Bronchial epithelial cell (primary cell): Measurements from ENCODE around the gene CTDSP1. TPM values are rescaled to one million over a fixed set of nuclear protein-coding genes. Genes with fewer than 3 reads are reported as not detected.

Experiments used
- DNase-seq: peaks from one replicate; pipeline ENCODE4 v3.0.0-alpha.2; 2010; ENCODE audit warnings: low read depth
- FAIRE-seq: peaks from 2 replicates; lab custom pipeline; 2011; peaks lifted over from hg19 to GRCh38; lab: Jason Lieb, UNC
- H3K27me3 ChIP-seq: 2 replicates; pipeline ENCODE4 v1.5.1; 2011; ENCODE audit warnings: low read length; ENCODE audit not compliant: control insufficient read depth, insufficient read depth
- H3K36me3 ChIP-seq: 2 replicates; pipeline ENCODE4 v1.5.1; 2011; ENCODE audit warnings: low read length; ENCODE audit not compliant: control insufficient read depth, insufficient read depth
- H3K4me3 ChIP-seq: 2 replicates; pipeline ENCODE4 v1.5.1; 2011; ENCODE audit warnings: mild to moderate bottlenecking, low read depth, low read length, control low read depth
- total RNA-seq: library from RNA; depleted of rRNA; stranded (reverse); fragments of >200 nt; gene quantifications from 2 replicates; pipeline ENCODE4 v1.2.1, GENCODE V29; 2014
- TF ChIP-seq, protein P1 (sequence below): IDR thresholded peaks from 2 replicates; pipeline ENCODE4 v1.5.1; 2011; ENCODE audit warnings: mild to moderate bottlenecking, moderate library complexity, low read length, control low read depth, inconsistent platforms; ENCODE audit not compliant: insufficient read depth, severe bottlenecking

Gene CTDSP1, protein sequence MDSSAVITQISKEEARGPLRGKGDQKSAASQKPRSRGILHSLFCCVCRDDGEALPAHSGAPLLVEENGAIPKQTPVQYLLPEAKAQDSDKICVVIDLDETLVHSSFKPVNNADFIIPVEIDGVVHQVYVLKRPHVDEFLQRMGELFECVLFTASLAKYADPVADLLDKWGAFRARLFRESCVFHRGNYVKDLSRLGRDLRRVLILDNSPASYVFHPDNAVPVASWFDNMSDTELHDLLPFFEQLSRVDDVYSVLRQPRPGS
- total RNA-seq = 26.5 and 32.1 TPM in 2 replicates

DNA sequence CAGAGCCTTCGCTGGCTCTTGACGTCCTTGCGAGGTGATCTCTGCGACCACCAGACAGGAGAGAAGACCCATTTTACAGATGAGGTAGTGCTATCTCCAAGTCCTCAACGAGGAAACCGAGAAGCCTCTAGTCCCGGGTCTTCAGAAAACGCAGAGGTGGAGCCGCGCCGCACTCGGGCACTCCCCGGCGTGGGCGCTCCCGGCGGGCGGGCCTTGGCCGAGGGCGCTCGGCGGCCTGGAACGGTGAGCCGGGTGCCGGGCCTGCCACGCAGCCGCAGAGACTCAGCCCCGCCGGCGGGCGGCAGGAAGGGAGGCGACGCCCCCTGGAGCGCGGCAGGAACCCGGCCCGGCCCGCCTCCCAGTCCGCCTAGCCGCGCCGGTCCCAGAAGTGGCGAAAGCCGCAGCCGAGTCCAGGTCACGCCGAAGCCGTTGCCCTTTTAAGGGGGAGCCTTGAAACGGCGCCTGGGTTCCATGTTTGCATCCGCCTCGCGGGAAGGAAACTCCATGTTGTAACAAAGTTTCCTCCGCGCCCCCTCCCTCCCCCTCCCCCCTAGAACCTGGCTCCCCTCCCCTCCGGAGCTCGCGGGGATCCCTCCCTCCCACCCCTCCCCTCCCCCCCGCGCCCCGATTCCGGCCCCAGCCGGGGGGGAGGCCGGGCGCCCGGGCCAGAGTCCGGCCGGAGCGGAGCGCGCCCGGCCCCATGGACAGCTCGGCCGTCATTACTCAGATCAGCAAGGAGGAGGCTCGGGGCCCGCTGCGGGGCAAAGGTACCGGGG lies at the start of gene CTDSP1:
CTDSP1 (plus strand) TSS at position 478 of the 776 bp plus-strand sequence; CDS start at position 701, 223 bp downstream.
- Histone ChIP-seq H3K36me3 (peaks cover 12% of the 10 kb centered on the region), H3K4me3 (peak within 1 kb of the TSS; percentile 56), H3K27me3 (no peaks in the 10 kb centered on the region)
- DNase-seq (peak; percentile 85), FAIRE-seq (no peak)
- TF ChIP-seq, protein P1, sequence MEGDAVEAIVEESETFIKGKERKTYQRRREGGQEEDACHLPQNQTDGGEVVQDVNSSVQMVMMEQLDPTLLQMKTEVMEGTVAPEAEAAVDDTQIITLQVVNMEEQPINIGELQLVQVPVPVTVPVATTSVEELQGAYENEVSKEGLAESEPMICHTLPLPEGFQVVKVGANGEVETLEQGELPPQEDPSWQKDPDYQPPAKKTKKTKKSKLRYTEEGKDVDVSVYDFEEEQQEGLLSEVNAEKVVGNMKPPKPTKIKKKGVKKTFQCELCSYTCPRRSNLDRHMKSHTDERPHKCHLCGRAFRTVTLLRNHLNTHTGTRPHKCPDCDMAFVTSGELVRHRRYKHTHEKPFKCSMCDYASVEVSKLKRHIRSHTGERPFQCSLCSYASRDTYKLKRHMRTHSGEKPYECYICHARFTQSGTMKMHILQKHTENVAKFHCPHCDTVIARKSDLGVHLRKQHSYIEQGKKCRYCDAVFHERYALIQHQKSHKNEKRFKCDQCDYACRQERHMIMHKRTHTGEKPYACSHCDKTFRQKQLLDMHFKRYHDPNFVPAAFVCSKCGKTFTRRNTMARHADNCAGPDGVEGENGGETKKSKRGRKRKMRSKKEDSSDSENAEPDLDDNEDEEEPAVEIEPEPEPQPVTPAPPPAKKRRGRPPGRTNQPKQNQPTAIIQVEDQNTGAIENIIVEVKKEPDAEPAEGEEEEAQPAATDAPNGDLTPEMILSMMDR = no peak

DNA sequence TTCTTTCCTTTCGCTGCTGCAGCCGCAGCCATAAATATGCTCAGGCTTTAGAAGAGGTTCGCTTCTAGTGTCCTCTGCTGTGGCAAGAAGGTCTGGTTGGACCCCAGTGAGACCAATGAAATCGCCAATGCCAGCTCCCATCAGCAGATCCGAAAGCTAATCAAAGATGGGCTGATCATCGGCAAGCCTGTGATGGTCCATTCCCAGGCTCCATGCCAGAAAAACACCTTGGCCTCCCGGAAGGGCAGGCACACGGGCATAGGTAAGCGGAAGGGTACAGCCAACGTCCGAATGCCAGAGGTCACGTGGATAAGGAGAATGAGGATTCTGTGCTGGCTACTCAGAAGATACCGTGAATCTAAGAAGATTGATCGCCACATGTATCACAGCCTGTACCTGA lies 45.6 kb upstream of the CTDSP1 start:
- FAIRE-seq = no peak
- Histone ChIP-seq H3K36me3 (no peaks in the 10 kb centered on the region), H3K4me3 (no peak overlapping the region), H3K27me3 (no peaks in the 10 kb centered on the region)
- DNase-seq = no peak
- TF ChIP-seq, protein P1 = no peak

DNA sequence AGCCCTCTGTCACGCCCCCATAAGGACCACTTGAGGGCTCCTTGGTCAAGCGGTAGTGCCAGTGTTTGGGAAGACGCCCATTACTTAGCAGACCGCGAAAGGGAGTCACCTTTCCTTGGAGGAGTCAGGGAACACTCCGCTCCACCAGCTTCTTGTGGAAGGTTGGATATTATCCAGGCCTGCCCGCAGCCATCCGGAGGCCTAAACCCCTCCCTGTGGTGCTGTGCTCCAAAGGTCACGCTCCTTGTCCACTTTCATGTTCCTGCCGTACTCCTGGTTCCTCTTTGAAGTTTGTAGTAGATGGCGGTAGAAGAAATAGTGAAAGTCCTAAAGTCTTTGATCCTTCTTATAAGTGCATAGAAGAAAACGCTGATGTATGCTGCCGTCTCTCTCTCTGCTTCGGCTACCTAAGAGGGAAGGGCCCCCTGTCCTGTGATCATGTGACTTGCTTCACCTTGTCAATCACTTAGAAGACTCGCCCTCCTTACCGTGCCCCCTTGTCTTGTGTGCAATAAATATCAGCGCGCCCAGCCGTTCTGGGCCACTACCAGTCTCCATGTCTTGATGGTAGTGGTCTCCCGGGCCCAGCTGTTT lies 44.7 kb upstream of the CTDSP1 start:
- H3K4me3 ChIP-seq = no peak overlapping the region
- FAIRE-seq (no peak), DNase-seq (no peak)
- TF ChIP-seq, protein P1 = no peak
- H3K27me3 ChIP-seq = no peaks in the 10 kb centered on the region
- H3K36me3 ChIP-seq = no peaks in the 10 kb centered on the region

DNA sequence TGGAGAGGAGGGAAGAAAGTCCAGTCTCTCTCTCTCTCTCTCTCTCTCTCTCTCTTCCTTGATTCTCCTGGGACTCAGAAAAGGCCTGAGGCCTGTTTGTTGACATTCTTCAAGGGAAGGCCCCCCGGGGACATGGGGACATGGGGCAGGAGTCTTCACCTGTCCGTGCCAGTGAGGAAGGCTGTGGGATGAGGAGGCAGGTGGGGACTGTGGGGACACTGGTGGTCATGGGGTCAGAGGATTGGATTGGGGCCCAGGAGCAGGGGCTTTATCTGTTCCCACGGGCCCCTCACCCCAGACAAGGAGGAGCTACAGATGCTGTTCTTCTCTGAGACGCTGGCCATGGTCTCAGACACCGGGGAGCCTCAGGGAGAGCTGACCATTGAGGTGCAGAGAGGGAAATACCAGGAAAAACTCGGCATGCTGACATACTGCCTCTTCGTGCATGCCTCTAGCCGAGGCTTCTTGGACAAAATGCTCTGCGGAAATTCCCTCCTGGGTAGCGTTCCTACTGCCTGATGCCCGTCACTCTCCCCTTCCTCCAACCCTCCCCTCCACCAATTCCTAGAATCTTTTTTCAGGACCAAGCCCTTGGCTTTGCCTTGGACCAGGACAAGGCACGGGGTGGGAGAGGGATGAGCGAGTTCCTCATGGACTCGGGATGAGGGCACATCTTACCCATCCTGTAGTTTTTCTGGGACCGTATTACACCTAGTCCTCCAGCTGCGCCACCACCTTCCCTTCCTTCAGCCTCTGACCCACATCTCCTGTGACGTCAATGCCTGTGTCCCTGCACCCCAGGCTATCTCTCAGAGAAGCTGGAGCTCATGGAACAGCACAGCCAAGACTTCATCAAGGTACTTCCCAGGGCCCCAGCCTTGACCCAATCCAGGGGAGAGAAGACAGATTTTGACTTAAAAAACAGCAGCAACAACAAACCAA lies 42.2 kb upstream of the CTDSP1 start:
- no peak overlapping the region for H3K4me3 ChIP-seq
- no peak for FAIRE-seq
- no peak for DNase-seq

DNA sequence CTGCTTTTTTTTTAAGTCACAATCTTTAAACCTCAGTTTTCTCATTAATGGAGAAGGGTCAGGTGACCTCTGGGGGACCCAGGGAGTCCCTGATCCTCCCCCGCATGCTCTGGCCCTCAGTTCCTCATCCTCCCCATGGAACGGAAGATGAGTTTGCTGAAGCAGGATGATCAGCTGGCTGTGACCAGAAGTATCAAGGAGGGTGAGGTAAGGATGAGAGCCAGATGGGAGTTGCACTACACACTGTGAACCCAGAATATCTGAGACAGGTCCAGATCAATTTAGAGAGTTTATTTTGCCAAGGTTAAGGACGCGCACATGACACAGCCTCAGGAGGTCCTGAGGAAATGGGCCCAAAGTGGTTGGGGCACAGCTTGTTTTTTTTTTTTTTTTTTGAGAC lies 39.2 kb upstream of the CTDSP1 start:
- no peaks in the 10 kb centered on the region for H3K27me3 ChIP-seq
- no peak for DNase-seq
- no peak overlapping the region for H3K4me3 ChIP-seq
- FAIRE-seq = peak; percentile 68
- TF ChIP-seq, protein P1 = no peak
- no peaks in the 10 kb centered on the region for H3K36me3 ChIP-seq

More for the DNA sequence above, 42.2 kb upstream of the CTDSP1 start:
- no peaks in the 10 kb centered on the region for H3K27me3 ChIP-seq
- TF ChIP-seq, protein P1 = no peak
- no peaks in the 10 kb centered on the region for H3K36me3 ChIP-seq
